Activated CD4-positive, CD25-positive, alpha-beta regulatory T cell (primary cell): ENCODE measurements around the gene SEMA3C.

Experiments used
- DNase-seq, 4 experiments: peaks; one replicate each; lab custom pipeline; 2025; lab: John Stamatoyannopoulos, UW

SEMA3C gene

DNA sequence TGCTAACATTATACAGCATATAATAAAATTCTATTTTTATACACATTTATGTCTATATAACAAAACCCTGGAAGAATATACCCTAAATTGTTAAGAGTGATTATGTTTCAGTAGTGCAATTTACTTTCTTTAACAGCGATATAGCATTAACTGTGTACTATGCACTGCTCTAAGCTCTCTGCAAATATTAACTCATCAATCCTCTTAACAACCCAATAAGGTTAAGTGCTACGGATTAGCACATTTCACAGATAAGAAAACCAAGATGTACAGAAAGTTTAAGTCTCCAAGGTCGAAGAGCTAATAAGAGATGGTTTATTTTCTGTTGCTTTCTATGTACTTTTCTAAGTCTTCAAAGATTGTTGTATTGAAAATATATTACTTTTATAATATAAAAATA is 95.8 kb downstream of the SEMA3C start:
- no peak for DNase-seq

DNA sequence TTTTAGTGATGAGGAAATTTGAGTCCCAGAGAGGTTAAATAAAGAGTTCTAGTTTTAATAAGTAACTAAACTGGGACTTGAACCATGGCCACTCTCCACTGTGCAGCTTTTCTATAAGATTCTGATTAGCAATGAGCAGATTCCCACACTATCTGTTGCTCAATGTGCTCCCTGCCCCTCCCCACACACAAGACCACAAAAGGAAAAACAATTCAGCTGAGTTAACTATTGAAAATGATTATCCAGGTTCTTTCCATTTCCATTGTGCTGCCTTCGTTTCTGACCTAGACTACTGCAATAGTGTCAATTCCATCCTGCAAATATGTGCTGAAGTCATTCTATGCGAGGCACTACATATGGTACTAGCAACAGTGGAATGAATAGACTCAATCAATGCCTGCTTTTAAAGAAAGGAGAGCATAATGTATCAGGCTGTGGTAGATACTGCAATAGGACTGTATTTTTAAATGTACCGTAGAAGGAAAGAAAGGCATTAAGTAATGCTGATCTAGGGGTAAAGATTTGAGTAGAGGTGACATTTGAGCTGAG is 97.0 kb downstream of the SEMA3C start:
- no peak for DNase-seq

DNA sequence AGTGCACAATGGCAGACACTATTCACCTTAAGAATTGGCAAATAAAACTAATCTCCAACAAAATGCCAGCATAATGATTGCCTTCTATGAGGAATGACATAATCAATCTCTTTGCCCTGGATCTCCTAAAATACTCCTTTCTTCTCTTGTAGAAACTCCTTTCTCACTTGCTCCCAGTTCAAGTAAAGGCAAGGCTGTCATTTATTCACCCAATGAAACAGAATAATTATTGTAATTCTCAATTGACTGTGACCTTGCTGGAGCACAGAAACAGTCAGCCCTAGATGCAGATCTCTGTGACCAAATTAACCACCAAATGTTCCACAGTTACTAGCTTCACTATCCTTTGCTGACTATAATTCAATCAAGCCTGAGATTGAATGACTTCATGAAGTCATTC is 99.3 kb downstream of the SEMA3C start:
- DNase-seq, result no peak

DNA sequence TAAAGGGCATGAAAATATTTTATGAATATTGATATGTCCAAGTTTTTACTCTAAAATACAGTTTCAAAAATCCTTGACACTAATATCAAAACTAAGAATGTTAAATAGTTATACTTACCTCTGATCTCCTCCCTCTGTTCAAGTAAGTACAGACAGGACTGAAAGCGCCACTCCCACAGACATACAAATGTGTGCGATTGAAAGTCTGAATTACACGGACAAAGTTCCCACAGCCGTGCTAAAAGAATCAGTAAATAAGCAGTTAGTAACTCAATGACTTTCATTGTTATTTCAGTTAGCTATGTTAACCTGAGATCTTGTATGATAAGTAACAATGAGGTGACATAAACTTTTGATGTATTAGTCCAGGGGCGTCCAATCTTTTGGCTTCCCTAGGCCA is 100.7 kb downstream of the SEMA3C start:
- no peak for DNase-seq

DNA sequence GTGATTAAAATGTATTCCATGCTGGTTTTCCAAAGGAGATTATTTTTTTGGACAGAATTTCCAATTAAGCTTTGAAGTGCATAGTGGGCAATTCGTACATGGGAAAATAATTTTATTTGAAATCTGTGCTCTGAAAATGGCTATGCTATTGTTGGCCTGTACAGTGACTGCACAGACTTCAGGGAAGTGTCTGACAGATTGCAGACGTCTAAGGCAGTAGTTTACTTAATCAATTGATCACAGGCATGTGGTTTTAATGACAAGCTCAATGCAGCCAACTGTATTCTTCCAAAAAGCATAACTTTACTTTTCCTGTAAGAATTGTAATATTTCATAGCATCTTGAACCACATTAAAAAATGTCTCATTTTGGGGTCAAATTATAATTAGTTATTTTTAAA is 102.0 kb downstream of the SEMA3C start:
- no peak for DNase-seq

DNA sequence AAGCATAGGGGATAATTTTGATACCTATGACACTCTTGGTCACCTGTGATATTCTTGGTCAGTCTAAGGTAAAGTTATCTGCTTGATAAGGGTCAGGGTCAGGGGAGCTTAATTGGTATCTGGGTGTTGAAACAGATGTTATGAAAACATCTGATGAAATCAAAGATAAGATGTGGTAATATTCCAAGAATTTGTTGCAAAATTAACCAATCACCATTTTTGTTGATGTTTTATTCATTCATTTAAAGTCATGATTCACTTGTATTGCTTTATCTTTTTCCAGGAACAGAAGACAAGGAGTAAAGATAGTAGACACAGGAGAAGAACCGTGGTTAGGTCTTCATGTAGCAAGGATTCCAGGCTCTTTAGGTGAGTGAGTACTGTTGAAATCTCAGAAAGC is 103.1 kb downstream of the SEMA3C start:
- no peak for DNase-seq

DNA sequence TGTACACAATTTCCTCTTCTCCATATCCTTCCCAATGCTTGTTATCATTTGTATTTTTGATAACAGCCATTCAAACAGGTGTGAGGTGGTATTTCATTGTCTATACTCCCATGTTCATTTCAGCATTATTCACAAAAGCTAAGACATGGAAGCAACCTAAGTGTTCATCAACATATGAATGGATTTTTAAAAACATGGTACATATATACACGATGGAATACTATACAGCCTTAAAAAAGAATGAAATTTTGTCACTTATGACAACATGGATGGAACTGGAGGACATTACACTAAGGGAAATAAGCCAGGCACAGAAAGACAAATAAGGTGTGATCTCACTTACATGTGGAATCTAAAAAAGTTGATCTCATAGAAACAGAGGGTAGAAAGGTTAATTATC is 109.3 kb downstream of the SEMA3C start:
- no peak for DNase-seq

DNA sequence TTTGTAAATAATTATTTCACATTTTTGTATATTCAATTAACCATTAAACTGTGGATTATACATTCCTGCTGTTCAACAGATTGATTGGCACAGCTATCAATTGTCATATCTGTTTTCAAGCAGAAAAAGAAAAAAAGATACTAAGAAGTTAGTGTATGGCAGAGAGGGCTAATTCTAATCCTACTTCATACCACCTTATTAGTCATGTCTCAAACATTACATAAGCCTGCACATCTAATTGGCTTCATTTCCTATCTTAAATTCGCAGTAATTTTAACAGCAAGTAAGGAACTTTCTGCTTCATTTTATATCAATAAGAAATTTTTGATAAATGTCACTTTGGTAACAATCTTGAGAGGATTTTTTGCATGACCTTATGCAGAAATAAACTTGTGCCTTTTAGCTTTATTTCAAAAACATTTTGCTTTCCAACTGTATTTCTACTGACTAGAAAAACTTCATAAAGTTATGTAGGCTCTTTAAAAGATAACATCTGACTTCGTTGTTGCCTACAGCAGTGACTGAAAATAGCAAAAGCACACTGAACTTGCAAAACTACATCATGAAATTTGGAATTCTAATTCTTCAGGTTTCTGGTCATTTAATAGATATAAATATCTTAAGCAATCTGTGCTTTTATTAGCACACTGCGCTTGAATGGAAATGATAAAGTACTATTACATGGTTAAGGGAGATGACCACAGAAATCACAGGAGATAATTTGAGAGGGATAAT is 111.5 kb downstream of the SEMA3C start:
- DNase-seq, result no peak

DNA sequence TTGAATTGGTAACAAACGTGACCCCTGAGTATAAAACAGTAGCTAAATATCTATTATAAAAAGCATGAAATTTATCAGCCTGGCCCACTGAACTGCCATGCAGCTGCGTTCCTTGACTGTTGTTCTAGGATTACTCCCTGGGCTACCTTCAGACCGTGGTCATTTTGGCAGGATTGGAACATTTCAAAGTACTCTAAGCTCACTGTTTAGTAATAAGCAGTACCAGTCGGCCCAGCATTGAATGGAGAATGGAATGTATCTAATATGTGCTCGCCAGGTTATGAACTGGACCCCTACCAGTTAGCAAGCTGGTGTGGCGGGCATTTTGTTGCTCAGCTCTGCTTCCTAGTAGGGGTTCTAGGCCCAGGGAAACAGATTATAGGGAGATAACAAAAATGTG is 112.2 kb downstream of the SEMA3C start:
- DNase-seq, result no peak

DNA sequence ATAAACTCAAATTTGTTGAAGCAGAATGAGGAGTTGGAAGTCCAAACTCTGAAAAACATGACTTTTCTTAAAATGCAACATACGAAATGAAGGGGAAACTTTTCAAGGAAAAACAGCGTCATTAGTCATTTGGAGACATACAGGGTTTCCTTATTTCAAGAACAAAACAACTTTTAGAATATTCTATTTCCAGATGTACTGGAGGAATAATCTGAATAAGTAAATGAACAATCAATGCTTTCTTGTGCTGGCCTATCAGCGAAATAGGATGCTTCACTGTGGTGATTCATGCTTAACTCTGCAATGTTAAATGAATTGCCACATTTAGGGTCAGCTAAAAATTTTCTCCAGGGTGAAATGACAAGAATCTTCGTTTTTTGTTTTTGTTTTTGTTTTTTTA is 114.3 kb downstream of the SEMA3C start:
- DNase-seq, result no peak

DNA sequence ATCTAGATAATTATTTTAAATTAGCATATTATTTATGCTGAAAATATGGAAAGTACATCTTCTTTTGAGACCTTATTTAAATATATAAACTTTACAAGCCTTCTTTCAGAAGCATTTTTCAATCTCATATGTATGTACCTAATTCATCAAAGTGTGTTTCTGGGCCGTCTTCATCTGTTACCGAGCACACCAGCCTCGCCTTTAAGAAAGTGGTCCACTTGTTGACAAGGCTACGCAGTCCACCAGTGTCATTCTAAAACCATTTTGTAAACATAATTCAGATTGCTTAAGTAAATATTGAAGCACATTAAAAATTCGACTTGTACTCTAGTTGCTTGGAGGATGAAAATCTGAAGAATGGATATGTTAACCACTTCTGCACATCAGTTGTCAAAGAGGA is 116.3 kb downstream of the SEMA3C start:
- DNase-seq, result no peak

DNA sequence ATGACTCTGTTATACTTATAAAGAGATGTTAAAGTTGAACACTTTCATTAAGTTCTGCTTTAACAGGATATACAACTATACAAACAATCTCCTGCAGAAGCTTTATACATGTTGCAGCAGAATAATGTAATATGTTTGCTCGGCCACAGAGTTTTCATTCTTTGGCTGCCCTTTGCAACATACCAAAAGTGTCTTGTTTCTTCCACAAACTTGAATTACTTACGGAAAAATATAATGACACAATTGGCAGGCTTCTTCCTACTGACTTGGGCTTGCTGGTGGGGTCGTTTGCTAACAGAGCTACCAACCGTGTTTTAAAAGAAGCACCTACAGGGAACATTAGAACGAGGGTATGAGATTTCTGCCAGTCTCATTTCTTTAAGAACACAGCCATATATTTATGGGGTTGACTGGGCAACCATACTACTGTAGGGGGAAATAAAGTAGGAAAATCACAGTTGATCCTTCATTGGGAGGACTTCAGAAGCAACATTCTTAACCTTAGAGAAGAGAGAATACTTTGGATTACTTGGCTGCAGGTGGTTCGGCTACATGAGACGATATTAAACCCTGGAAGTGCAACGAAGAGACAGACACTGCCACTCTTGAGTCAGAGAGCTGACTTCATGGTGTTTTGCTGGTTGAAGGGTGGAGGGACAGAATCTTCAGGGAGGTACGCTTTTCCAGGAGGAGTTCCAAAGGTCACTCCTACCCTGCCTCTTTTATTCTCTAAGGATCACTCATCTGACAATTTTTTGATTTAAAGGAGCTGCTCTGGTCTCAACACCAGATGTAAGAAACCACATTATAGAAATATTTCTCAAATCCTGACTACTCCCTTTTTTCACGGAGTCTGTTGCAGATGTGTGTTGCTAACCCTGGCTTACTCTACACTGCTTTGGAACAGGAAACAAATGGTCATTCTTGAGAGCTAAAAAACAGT is 123.9 kb downstream of the SEMA3C start:
- no peak for DNase-seq

DNA sequence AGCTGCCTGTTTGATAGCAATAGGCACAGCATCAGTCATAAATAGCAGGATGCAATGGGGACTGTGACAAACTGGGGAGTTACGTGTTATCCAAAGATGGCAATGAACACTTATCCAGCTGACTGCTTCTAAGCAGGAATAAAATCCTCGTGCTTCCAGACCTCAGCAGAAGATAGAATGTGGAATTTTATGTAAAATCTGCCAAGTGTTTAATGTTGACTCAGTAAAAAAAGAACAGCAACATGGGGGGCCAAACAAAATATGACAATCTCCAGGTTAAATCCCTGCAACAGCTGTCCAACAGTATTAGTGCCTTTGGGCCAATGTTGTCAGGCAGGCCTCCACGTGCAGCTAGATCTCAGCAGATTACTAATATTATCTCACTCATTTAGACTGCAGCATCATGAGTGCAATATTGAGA is 127.3 kb downstream of the SEMA3C start:
- no peak for DNase-seq

DNA sequence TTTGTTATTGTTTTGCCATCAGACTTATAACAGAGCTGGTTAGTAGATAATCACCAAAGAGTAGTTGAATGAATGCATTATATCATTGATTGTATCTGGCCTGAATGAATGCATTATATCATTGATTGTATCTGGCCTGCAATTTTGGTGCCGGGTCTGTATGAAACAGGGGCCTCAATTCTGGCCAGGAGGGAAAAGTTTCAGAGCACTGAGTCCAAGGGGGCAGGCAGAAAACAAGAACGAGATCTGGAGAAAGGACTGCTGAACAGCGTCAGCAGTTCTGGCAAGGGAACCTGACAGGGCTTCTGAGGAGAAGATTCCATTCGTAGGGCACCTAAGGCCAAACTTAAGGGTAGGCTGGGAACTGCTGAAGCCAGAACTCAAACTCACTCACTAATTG is 128.0 kb downstream of the SEMA3C start:
- no peak for DNase-seq

DNA sequence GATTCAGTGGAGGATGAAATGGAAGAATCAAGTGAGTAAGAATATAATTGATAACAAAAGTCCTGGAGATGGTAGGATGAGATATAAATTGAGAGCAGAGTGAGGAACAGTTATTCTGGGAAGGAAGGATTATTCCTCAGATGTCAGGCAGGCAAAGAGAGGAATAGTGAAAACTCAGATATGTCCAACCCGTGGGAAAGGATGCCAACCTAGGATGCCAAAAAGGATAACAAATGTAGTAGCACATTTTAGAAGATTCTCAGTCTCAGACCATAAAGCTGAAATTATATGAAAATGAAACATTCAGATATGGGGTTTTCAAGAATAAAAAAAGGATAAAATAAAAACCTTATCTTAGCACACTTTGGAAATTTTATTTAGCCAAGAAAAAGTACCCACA is 131.1 kb downstream of the SEMA3C start:
- DNase-seq, result no peak

DNA sequence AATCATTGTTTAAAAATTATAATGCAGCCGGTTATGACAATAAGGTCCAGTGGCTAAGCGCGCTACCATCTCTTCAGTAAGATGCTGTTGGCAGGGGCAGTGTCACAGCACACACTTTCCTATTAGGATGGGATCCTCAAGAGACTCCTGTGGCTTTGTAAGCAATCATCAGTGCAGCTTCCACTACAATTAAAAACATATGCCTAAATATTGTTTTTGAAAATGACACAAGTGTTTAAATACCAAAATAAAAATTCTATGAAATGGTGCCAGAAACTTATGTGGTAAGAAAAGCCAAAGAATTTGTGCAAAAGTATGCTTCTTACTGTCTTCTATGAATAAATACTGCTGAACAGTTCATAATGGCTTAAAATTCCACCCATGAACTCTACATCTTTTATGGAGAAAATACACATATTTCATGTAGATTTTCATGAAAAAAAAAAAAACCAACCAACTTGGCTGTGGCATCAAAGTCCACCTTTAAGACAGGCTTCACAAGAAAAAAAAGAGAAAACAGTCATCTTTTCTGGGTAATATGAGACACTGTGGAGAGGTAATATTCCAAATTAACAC is 132.8 kb downstream of the SEMA3C start:
- no peak for DNase-seq

DNA sequence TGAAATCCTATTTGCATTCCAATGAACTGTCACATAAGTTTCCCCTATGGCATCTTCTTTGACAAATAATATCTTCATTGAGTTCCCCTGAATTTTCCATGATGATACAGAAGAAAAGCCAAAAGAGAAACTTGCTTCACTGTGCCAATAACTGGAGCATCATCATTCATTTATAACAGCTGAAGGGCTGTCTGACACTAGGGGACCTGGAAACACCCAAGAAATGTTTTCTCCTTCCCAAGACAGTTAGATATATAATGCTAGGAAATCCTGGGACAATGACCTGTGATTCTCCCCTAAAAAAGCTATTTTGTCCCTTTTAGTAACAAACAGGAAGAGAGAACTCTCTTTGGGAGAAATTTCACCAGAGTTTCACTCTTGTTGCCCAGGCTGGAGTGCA is 133.6 kb downstream of the SEMA3C start:
- DNase-seq, result no peak

DNA sequence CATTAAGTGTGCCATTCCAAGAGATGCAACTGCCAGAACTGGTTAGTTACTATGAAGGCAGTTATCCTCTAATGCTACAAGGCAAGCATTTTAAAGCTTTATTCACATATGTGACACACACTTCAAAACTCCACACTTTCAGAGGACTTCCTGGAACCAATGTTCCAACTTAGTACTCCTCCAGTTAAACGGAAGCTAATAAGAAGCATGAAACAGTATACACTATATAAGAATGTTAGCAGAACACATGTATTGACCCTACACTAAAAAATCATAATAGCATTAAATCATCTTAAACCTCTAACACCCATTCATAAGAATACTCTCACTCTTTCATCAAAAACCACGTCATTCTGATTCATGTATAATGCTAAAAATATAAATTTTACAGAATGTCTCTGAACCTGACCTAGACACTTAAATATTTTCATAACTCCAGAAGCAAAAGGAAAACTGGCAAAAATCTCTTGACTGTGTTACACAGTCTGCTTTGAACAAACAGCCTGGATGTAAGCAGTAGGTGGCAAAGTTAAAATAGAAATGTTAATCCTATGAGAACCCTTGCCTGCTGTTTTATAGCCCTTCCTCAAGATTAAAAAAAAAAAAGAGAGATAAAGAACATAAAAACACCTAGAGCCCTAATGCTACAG is 135.0 kb downstream of the SEMA3C start:
- no peak for DNase-seq

DNA sequence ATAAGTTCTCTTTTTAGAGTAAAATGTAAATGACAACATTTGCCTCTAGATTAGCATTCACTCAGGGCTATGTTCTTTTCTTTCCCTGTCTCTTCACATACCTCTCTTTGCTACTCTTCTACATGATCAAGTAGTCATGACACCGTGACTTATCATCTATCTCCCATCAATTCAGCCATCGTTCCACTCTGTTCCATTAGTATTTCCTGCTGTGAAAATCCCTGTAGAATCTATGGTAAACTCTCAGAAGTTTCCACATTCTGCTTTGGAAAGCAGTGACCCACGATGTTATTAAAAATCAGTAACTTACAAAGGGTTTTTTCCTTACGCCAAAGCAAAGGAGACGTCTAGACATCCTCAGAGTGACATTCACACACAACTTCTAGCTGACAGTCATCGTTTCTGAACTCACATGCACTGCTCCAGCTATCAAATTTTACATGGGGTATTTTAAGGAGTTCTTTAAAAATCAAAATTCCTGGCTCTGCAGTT is 135.6 kb downstream of the SEMA3C start:
- no peak for DNase-seq

DNA sequence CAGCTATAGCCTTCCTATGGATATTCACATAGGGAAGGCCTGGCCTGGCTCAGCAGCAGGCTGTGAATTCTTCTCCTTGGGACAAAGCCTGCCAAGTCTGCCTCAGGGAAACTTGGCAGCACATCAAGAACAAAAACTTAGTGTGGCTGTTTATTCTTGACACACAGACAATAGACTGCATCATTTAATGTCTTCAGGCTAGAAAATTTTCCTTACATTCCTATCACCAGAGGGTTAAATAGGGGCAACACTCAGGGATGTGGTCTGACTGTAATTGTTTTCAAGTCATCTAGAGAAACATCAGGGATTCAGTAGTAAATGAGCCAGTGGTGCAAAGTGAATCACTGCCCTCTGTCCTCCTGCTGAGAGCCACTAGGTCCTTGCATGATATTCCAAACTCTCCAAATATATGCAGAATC is 137.3 kb downstream of the SEMA3C start:
- DNase-seq, result no peak

DNA sequence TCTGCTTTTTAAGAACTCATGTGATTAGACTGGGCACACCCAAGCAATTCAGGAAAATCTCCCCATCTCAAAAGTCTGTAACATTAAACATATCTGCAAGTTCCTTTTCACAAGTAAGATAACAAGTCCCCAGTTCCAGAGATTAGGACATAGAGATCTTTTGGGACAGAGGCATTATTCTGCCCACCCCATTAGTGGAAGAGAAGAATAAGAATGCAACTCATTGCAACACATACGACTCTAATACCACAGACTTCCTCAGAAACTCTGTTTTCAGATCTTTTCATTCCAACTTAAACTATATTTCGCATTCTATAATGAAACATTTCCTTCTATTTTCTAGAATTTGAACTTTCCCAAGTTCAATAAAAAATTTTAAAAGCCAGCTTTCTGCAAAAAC is 137.7 kb downstream of the SEMA3C start:
- no peak for DNase-seq

DNA sequence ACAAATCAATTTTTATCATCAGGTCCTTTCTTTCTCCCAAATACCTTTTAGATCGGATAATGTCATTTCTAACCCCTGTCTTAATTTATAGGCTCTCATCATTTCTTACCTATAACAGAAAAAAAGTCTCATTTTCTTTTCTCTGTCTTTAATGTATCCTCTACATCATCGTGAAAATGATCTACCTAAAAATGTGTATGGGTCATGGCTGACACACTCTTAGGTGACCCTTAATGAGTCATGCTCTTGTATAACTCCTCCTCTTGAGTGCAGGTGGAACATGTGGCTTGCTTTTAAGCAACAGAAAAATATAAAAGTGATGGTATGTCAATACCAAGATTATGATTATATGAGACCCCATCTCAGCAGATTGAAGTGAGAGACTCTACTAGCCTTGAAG is 139.4 kb downstream of the SEMA3C start:
- DNase-seq, result no peak
